C4-2B (cell line): ENCODE data around the gene MED13L.

Experiments used
- H3K27ac ChIP-seq: fragments of 450-650 bp; 2 replicates; pipeline ENCODE4 v1.5.1; 2017
- ZFX ChIP-seq: fragments of 450-650 bp; IDR thresholded peaks from 2 replicates; pipeline ENCODE4 v1.6.1; 2017
- TF ChIP-seq, protein P1 (sequence below): fragments of 450-650 bp; conservative IDR thresholded peaks from 2 replicates; pipeline ENCODE4 v1.5.1; 2017; ENCODE audit warnings: mild to moderate bottlenecking

Gene MED13L

DNA sequence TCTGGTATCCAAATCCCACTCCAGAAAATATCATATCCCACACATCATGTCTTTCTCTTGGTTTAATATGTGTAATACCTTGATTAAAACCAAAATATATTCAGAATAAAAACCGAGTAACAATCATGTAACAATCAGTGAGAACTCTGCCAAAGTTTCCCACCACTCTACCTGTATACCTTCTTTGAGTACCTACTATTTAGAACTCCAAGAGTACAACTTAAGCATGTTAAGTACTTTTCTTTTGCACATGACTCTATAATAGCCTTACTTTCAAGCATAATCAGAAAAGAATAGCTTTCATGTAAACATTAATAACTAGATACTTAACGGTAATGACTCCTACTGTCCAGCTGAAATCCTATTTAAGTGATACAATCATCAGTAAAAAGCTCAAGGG lies 223.2 kb downstream of the MED13L start:
- H3K27ac ChIP-seq = no peak overlapping the region
- TF ChIP-seq ZFX = no peak
- TF ChIP-seq, protein P1, sequence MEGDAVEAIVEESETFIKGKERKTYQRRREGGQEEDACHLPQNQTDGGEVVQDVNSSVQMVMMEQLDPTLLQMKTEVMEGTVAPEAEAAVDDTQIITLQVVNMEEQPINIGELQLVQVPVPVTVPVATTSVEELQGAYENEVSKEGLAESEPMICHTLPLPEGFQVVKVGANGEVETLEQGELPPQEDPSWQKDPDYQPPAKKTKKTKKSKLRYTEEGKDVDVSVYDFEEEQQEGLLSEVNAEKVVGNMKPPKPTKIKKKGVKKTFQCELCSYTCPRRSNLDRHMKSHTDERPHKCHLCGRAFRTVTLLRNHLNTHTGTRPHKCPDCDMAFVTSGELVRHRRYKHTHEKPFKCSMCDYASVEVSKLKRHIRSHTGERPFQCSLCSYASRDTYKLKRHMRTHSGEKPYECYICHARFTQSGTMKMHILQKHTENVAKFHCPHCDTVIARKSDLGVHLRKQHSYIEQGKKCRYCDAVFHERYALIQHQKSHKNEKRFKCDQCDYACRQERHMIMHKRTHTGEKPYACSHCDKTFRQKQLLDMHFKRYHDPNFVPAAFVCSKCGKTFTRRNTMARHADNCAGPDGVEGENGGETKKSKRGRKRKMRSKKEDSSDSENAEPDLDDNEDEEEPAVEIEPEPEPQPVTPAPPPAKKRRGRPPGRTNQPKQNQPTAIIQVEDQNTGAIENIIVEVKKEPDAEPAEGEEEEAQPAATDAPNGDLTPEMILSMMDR = no peak

- no peak for TF ChIP-seq ZFX
- TF ChIP-seq, protein P1 = no peak
- no peak overlapping the region for H3K27ac ChIP-seq
Observed at GRCh38 chr12:116053479-116054200, 223.9 kb downstream of the MED13L start.

DNA sequence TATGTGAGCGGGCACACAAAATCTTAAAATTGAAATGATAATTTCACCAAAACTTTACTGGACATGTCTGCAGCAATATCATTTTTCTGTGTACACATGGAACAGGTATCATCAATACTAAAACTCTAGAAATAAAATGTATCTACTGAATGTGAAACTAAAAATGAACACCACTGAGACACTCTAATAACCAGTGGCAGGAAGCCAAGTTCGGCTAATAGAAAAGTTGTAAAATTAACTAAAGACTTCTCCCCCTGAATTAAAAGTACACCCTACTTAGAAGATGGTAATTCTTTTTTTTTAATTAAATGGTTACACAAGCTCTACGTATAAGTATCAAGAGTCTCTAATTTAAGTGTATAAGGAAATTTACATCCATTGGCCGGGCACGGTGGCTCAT lies 227.2 kb downstream of the MED13L start:
- H3K27ac ChIP-seq = no peak overlapping the region
- no peak for TF ChIP-seq ZFX
- TF ChIP-seq, protein P1 = no peak

- no peak overlapping the region for H3K27ac ChIP-seq
- TF ChIP-seq, protein P1 = no peak
- no peak for TF ChIP-seq ZFX
Observed at GRCh38 chr12:116048879-116049278, 228.6 kb downstream of the MED13L start.

DNA sequence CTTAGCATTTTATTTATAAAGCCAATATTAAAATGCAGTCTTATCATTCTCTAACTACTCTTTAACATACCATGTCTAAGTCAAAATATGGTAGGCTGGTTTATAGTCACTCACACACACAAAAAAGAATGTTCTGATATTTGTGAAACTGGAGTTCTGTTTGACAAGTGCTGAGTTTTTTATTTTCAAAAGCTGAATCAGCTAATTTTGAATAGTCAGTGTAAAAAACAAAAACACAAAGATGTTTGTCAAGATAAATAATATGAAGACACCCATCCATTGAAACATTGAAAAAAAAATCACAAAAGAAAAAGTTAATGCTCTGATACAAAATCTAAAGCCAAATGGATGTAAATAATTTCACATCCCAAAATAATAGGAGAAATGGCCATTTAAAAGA lies 231.5 kb downstream of the MED13L start:
- TF ChIP-seq, protein P1 = no peak
- TF ChIP-seq ZFX = no peak
- no peak overlapping the region for H3K27ac ChIP-seq

GRCh38 chr12:116045150-116045549 lies 232.3 kb downstream of the MED13L start:
- no peak overlapping the region for H3K27ac ChIP-seq
- TF ChIP-seq, protein P1 = no peak
- TF ChIP-seq ZFX = no peak

DNA sequence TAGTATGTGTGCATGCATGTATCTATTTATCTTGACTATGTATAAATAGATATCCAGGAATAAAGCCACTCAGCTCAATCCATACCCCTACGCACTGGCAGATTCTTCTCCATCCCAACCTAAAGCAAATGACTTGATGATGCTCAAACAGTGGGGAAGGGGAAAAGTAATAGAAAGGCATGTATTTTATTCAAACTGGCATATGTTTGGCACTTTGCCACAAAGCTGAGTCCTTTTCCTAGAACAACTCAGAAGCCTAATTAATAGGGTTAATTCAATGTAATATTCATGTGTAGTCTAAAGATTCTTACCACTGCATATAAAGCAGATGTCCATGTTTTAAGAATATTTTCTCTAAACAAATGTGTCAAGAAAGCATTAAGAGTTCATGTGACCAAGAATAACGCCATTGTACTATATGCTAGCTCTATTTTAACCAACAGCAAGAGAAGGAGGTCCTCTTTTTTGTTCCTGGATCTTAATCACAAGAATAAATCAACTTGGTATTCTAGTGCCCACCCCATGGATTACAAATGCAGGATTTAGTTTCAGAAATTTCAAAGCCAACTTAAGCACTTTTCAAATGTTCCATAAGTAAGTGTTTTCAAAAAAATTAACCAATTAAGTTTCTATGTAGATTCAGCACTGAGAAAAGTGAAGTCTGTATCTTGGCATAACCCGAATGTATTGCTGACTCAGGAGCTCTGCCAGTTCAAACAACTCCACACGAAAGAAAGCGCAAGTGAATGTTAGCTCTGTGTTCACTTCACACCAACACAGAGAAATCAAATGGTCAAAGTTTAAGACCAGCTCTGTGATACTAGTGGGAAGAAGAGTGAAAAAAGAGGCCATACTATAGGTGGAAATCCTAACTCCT lies 233.6 kb downstream of the MED13L start:
- no peak overlapping the region for H3K27ac ChIP-seq
- TF ChIP-seq, protein P1 = no peak
- TF ChIP-seq ZFX = no peak
